K562 (cell line): ENCODE data around the gene TUBB1. TPM values are rescaled to one million over a fixed set of nuclear protein-coding genes. Genes with fewer than 3 reads are reported as not detected.

Source experiments
- ATAC-seq: fragments of 200-7000 bp; cut with Tn5 transposase; 3 replicates; pipeline ENCODE4 v1.9.1; 2020; ENCODE audit warnings: moderate library complexity
- BruUV-seq: library from RNA; stranded (reverse); fragments of 400-500 nt; replicated peaks from 2 replicates; lab custom pipeline; 2021; lab: Mats Ljungman, UMichigan
- CTCF ChIA-PET: fragments of 300-600 bp; formaldehyde crosslinking; extraction: SDS; loops from one replicate; lab custom pipeline; 2021; ENCODE audit warnings: low intra/inter-chr PET ratio; lab: Yijun Ruan, JAX
- POLR2A ChIA-PET: fragments of 300-600, 350-650 bp; sonication (Branson Sonifier 250); formaldehyde crosslinking; extraction: SDS; loops from one replicate; lab custom pipeline; 2021; ENCODE audit warnings: antibody characterized with exemption, inconsistent platforms; lab: Yijun Ruan, JAX
- DNase-seq, 4 experiments: peaks; one replicate each; pipeline versions ENCODE4 v3.0.0 to v3.0.0-alpha.2; 2011 to 2018; ENCODE audit warnings: low spot score in 3 of 4, mixed read lengths in 3 of 4; ENCODE audit errors: extremely low read depth in 1 of 4
- FAIRE-seq: peaks from 2 replicates; lab custom pipeline; 2011; peaks lifted over from hg19 to GRCh38; lab: Jason Lieb, UNC
- H2AFZ ChIP-seq: 2 replicates; pipeline ENCODE4 v1.6.0; 2011; ENCODE audit warnings: low read depth, low read length, control low read depth, inconsistent platforms
- H3K27ac ChIP-seq: fragments of 200-600 bp; 3 replicates; pipeline ENCODE4 v1.8.0; 2011; ENCODE audit warnings: low read depth, mild to moderate bottlenecking, control low read depth, inconsistent platforms, low read length, moderate library complexity, mixed read lengths; ENCODE audit errors: extremely low read depth
- H3K27me3 ChIP-seq, 2 experiments: fragments of 300-600 bp in 1 of 2; 2 replicates in 1 of 2; 3 replicates in 1 of 2; pipeline versions ENCODE4 v1.6.0 to v1.8.0; 2011; ENCODE audit warnings: inconsistent platforms in 2 of 2, low read length in 2 of 2, mild to moderate bottlenecking in 1 of 2, mixed read lengths in 1 of 2, moderate library complexity in 1 of 2; ENCODE audit not compliant: control insufficient read depth in 2 of 2, insufficient read depth in 2 of 2
- H3K36me3 ChIP-seq: fragments of 300-600 bp; 3 replicates; pipeline ENCODE4 v1.8.0; 2011; ENCODE audit warnings: mild to moderate bottlenecking, low read length, inconsistent platforms; ENCODE audit not compliant: control insufficient read depth, insufficient read depth
- H3K4me1 ChIP-seq, 2 experiments: fragments of 200-600 bp in 1 of 2; replicated peaks in 1 of 2; 2 replicates in 1 of 2; 3 replicates in 1 of 2; pipeline versions ENCODE4 v1.5.1 to v1.8.0; 2011; ENCODE audit warnings: inconsistent platforms in 2 of 2, low read length in 2 of 2, mild to moderate bottlenecking in 1 of 2, mixed read lengths in 1 of 2, moderate library complexity in 1 of 2; ENCODE audit not compliant: control insufficient read depth in 2 of 2, insufficient read depth in 2 of 2
- H3K4me2 ChIP-seq: 2 replicates; pipeline ENCODE4 v1.6.1; 2011; ENCODE audit warnings: low read length, control low read depth, inconsistent platforms, mixed read lengths; ENCODE audit not compliant: insufficient read depth
- H3K4me3 ChIP-seq: fragments of 200-600 bp; sonication (generic), shearing (Covaris generic); 2 replicates; pipeline ENCODE4 v1.5.1; 2016; ENCODE audit warnings: control low read depth, inconsistent platforms
- H3K79me2 ChIP-seq: fragments of 200-600 bp; 3 replicates; pipeline ENCODE4 v1.8.0; 2011; ENCODE audit warnings: low read length, inconsistent platforms; ENCODE audit not compliant: control insufficient read depth, insufficient read depth
- H3K9ac ChIP-seq, 2 experiments: 2 replicates each; pipeline versions ENCODE4 v1.6.0 to v1.6.1; 2011; ENCODE audit warnings: low read depth in 2 of 2, low read length in 2 of 2, control low read depth in 1 of 2, inconsistent platforms in 1 of 2, mild to moderate bottlenecking in 1 of 2, mixed read lengths in 1 of 2; ENCODE audit not compliant: insufficient read depth in 1 of 2
- H3K9me1 ChIP-seq: one replicate; pipeline ENCODE4 v1.6.0; 2011; ENCODE audit warnings: inconsistent platforms, mild to moderate bottlenecking, low read length, moderate library complexity; ENCODE audit not compliant: control insufficient read depth, insufficient read depth
- H3K9me3 ChIP-seq: replicated peaks from 2 replicates; pipeline ENCODE4 v1.5.1; 2011; ENCODE audit warnings: low read depth, low read length, inconsistent platforms; ENCODE audit not compliant: control insufficient read depth, insufficient read depth
- H4K20me1 ChIP-seq: replicated peaks from 2 replicates; pipeline ENCODE4 v1.6.1; 2011; ENCODE audit warnings: low read length, inconsistent platforms, mixed read lengths; ENCODE audit not compliant: control insufficient read depth, insufficient read depth
- ADNP ChIP-seq: fragments of 200-800 bp; sonication (Bioruptor generic); IDR thresholded peaks from 2 replicates; pipeline ENCODE4 v1.6.1; 2016; ENCODE audit warnings: missing genetic modification characterization, missing compliant biosample characterization
- CBFA2T2 ChIP-seq: fragments of 450-650 bp; conservative IDR thresholded peaks from 2 replicates; pipeline ENCODE4 v1.6.1; 2017; ENCODE audit warnings: mild to moderate bottlenecking
- CCNT2 ChIP-seq: IDR thresholded peaks from 2 replicates; pipeline ENCODE4 v1.6.1; 2011; ENCODE audit warnings: borderline replicate concordance, low read depth, mild to moderate bottlenecking, moderate library complexity, mixed read lengths, low read length; ENCODE audit not compliant: insufficient read length; ENCODE audit errors: extremely low read depth
- CLOCK ChIP-seq: fragments of 250-450 bp; sonication (Bioruptor Pico); IDR thresholded peaks from 2 replicates; pipeline ENCODE4 v1.4.0; 2020; ENCODE audit warnings: mild to moderate bottlenecking, moderate library complexity, borderline replicate concordance
- GATAD2B ChIP-seq: fragments of 450-650 bp; IDR thresholded peaks from 2 replicates; pipeline ENCODE4 v1.6.1; 2017; ENCODE audit warnings: mild to moderate bottlenecking, borderline replicate concordance
- ILK ChIP-seq: fragments of 450-650 bp; IDR thresholded peaks from 2 replicates; pipeline ENCODE4 v1.6.1; 2016; ENCODE audit warnings: missing genetic modification characterization, low read depth, mild to moderate bottlenecking, missing compliant biosample characterization, moderate library complexity, borderline replicate concordance
- KDM1A ChIP-seq, 2 experiments: fragments of 450-650 bp; IDR thresholded peaks; 2 replicates each; pipeline ENCODE4 v1.6.1; 2016; ENCODE audit warnings: mild to moderate bottlenecking in 2 of 2
- KLF1 ChIP-seq: fragments of 450-650 bp; IDR thresholded peaks from 2 replicates; pipeline ENCODE4 v1.6.1; 2016; ENCODE audit warnings: missing genetic modification characterization, missing compliant biosample characterization
- MCM7 ChIP-seq, 2 experiments: fragments of 450-650 bp; IDR thresholded peaks; 2 replicates each; pipeline ENCODE4 v1.6.1; 2016 to 2018
- NFE2L1 ChIP-seq: fragments of 450-650 bp; IDR thresholded peaks from 2 replicates; pipeline ENCODE4 v1.6.1; 2016; ENCODE audit warnings: missing genetic modification characterization, low read depth, mild to moderate bottlenecking, missing compliant biosample characterization, moderate library complexity, borderline replicate concordance
- RFX1 ChIP-seq: fragments of 450-650 bp; IDR thresholded peaks from 2 replicates; pipeline ENCODE4 v1.6.1; 2016; ENCODE audit warnings: mild to moderate bottlenecking, moderate library complexity
- TAF1 ChIP-seq: IDR thresholded peaks from 2 replicates; pipeline ENCODE4 v1.6.1; 2011; ENCODE audit warnings: mild to moderate bottlenecking, low read length, moderate library complexity; ENCODE audit not compliant: insufficient read depth, control insufficient read depth, severe bottlenecking; ENCODE audit errors: extremely low read depth
- TFAM ChIP-seq: fragments of 250-450 bp; sonication (Bioruptor Pico); conservative IDR thresholded peaks from 2 replicates; pipeline ENCODE4 v1.5.0; 2021; ENCODE audit warnings: mild to moderate bottlenecking, moderate library complexity
- ZNF280B ChIP-seq: fragments of 250-450 bp; sonication (Bioruptor Pico); IDR thresholded peaks from 2 replicates; pipeline ENCODE4 v1.5.1; 2021; ENCODE audit warnings: mild to moderate bottlenecking
- WGBS: fragments of 100-300 bp; shearing (Covaris generic); methylation state at CpG from one replicate; pipeline ENCODE4 v1.1.6; 2016; ENCODE audit warnings: low coverage, mixed read lengths; ENCODE audit not compliant: insufficient coverage; ENCODE audit errors: missing lambda C conversion rate; 5-methylcytosine and 5-hydroxymethylcytosine counted together
- in situ Hi-C: fragments of 300-500 bp; cut with MboI; formaldehyde crosslinking; loops from 4 replicates; pipeline ENCODE4 v1.15.0; 2018; ENCODE audit warnings: inconsistent platforms, mixed read lengths
- intact Hi-C: fragments of 100-400 bp; cut with micrococcal nuclease; formaldehyde crosslinking; loops from 2 replicates; pipeline ENCODE4 v1.14.2; 2022
- polyA plus RNA-seq, 8 experiments: library from polyadenylated mRNA; depleted of rRNA in 4 of 8; stranded (reverse) in 5 of 8; unstranded in 3 of 8; fragments of >200 nt; fragmentation: Nextera tagmentation in 2 of 8; fragmentation: Illumina TruSeq in 1 of 8; extraction: Ambion mirVana in 2 of 8; extraction: Trizol in 1 of 8; gene quantifications; 2 replicates each; pipeline versions ENCODE4 v1.2.1 to v1.2.3, GENCODE V29; 2011 to 2014; ENCODE audit warnings: inconsistent platforms in 1 of 8, missing spikeins in 1 of 8
- total RNA-seq, 7 experiments: library from RNA; depleted of rRNA in 6 of 7; stranded (reverse); fragments of >200 nt in 6 of 7; fragmentation: Illumina TruSeq in 2 of 7; extraction: Trizol in 2 of 7; gene quantifications; 2 replicates each; pipeline versions ENCODE4 v1.2.1 to v1.2.3, GENCODE V29; 2011 to 2021; ENCODE audit warnings: low replicate concordance in 1 of 7

Gene TUBB1
- total and polyA plus RNA-seq, 9 of the 15 experiments (the other 6 are each of a cell fraction or from before 2014, with no cell fraction given), result 1.5 to 3.9 (median 2.4) TPM

- no peak for TF ChIP-seq CLOCK (CRISPR knock-in tag)
- no peak for TF ChIP-seq KDM1A (IDR thresholded peaks at IDR 0.05)
Observed at GRCh38 chr20:59044295-59044694, 25.1 kb downstream of the TUBB1 start (continued).

GRCh38 chr20:59044796-59045195, 25.6 kb downstream of the TUBB1 start:
- in situ Hi-C loops, result no loop called here
- Histone ChIP-seq H3K36me3 (peaks cover 14% of the 10 kb centered on the region), H3K9me3 (no peaks in the 10 kb centered on the region), H2AFZ (no peak overlapping the region), H4K20me1 (peaks cover 5% of the 10 kb centered on the region), H3K4me2 (no peak overlapping the region), H3K4me1 (peaks cover 12 to 25% of the 10 kb centered on the region in 2 experiments; a peak in 4 of 5 replicates), H3K79me2 (peaks cover 33% of the 10 kb centered on the region), H3K27ac (no peak overlapping the region), H3K27me3 (no peaks in the 10 kb centered on the region; a peak in 1 of 5 replicates), H3K9me1 (peaks cover 4% of the 10 kb centered on the region), H3K4me3 (no peak overlapping the region), H3K9ac (no peak overlapping the region)
- POLR2A ChIA-PET, result no interaction called here
- ATAC-seq (no peak), FAIRE-seq (no peak), DNase-seq (no peak)
- no TSS peak for BruUV-seq
- intact Hi-C loops, result no loop called here
- CTCF ChIA-PET, result no interaction called here
- WGBS, result 82% methylated on average over 3 of the region's 3 CpGs
- TF ChIP-seq ZNF280B (CRISPR knock-in tag) (no peak), GATAD2B (no peak), TAF1 (no peak), MCM7 (IDR thresholded peaks at IDR 0.05) (no peak), NFE2L1 (no peak), ILK (no peak), CBFA2T2 (no peak), KLF1 (tag) (no peak), CCNT2 (no peak), ADNP (tag) (no peak), TFAM (CRISPR knock-in tag) (no peak), RFX1 (no peak)
